Measurements from ENCODE around the gene ADAMTSL3.

The ADAMTSL3 gene

GRCh38 chr15:83655237-83655616 is 1.3 kb downstream of the ADAMTSL3 start:
- no peak for ATAC-seq

GRCh38 chr15:83656192-83656591 is 2.3 kb downstream of the ADAMTSL3 start:
- ATAC-seq: no peak

- ATAC-seq: no peak
These were observed 3.1 kb downstream of the ADAMTSL3 start for GRCh38 chr15:83656943-83657528.

- no peak for ATAC-seq
These were observed 3.6 kb downstream of the ADAMTSL3 start for GRCh38 chr15:83657549-83657948.

GRCh38 chr15:83658430-83659416 is 4.8 kb downstream of the ADAMTSL3 start:
- no peak for ATAC-seq

- no peak for ATAC-seq
These were observed 5.5 kb downstream of the ADAMTSL3 start for GRCh38 chr15:83659417-83659812.

- ATAC-seq: no peak
These were observed 11.6 kb downstream of the ADAMTSL3 start for GRCh38 chr15:83665480-83665879.

GRCh38 chr15:83670672-83671229 is 16.8 kb downstream of the ADAMTSL3 start:
- no peak for ATAC-seq

- no peak for ATAC-seq
These were observed 17.7 kb downstream of the ADAMTSL3 start for GRCh38 chr15:83671603-83672002.

- no peak for ATAC-seq
These were observed 19.5 kb downstream of the ADAMTSL3 start for GRCh38 chr15:83673385-83673784.

- ATAC-seq: no peak
These were observed 28.7 kb downstream of the ADAMTSL3 start for GRCh38 chr15:83682476-83683088.

- no peak for ATAC-seq
These were observed 32.0 kb downstream of the ADAMTSL3 start for GRCh38 chr15:83685916-83686332.

GRCh38 chr15:83688201-83688600 is 34.3 kb downstream of the ADAMTSL3 start:
- no peak for ATAC-seq

GRCh38 chr15:83690676-83691075 is 36.8 kb downstream of the ADAMTSL3 start:
- ATAC-seq: no peak

GRCh38 chr15:83692746-83693581 is 39.0 kb downstream of the ADAMTSL3 start:
- no peak for ATAC-seq

GRCh38 chr15:83694015-83694414 is 40.1 kb downstream of the ADAMTSL3 start:
- no peak for ATAC-seq

GRCh38 chr15:83694536-83694935 is 40.6 kb downstream of the ADAMTSL3 start:
- ATAC-seq: no peak

- ATAC-seq: no peak
These were observed 41.3 kb downstream of the ADAMTSL3 start for GRCh38 chr15:83695246-83695645.

GRCh38 chr15:83695901-83696425 is 42.0 kb downstream of the ADAMTSL3 start:
- no peak for ATAC-seq

GRCh38 chr15:83697716-83698115 is 43.8 kb downstream of the ADAMTSL3 start:
- ATAC-seq: no peak

GRCh38 chr15:83698294-83698693 is 44.4 kb downstream of the ADAMTSL3 start:
- no peak for ATAC-seq

GRCh38 chr15:83699028-83699427 is 45.1 kb downstream of the ADAMTSL3 start:
- ATAC-seq: no peak
